Measurements from ENCODE around the gene RCL1.
"Not testable (repeated sequence)": the region's sequence is repeated elsewhere in the genome, so short reads cannot be mapped to it uniquely, and the experiment has no call there.

The RCL1 gene

GRCh38 chr9:4890929-4891328 lies 98.2 kb downstream of the RCL1 start:
- TF ChIP-seq, protein P1, sequence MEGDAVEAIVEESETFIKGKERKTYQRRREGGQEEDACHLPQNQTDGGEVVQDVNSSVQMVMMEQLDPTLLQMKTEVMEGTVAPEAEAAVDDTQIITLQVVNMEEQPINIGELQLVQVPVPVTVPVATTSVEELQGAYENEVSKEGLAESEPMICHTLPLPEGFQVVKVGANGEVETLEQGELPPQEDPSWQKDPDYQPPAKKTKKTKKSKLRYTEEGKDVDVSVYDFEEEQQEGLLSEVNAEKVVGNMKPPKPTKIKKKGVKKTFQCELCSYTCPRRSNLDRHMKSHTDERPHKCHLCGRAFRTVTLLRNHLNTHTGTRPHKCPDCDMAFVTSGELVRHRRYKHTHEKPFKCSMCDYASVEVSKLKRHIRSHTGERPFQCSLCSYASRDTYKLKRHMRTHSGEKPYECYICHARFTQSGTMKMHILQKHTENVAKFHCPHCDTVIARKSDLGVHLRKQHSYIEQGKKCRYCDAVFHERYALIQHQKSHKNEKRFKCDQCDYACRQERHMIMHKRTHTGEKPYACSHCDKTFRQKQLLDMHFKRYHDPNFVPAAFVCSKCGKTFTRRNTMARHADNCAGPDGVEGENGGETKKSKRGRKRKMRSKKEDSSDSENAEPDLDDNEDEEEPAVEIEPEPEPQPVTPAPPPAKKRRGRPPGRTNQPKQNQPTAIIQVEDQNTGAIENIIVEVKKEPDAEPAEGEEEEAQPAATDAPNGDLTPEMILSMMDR (IDR thresholded peaks at IDR 0.05; ENCODE audit: control insufficient read depth, extremely low read depth, insufficient read depth) = no peak
- DNase-seq (ENCODE audit: low read depth) = no peak
- no peak overlapping the region for H3K4me3 ChIP-seq (ENCODE audit: low read depth, low read length)

GRCh38 chr9:4891674-4892073 lies 98.9 kb downstream of the RCL1 start:
- TF ChIP-seq, protein P1 (IDR thresholded peaks at IDR 0.05; ENCODE audit: control insufficient read depth, extremely low read depth, insufficient read depth) = no peak
- peak; percentile 11 for DNase-seq (ENCODE audit: low read depth)
- no peak overlapping the region for H3K4me3 ChIP-seq (ENCODE audit: low read depth, low read length)

DNA sequence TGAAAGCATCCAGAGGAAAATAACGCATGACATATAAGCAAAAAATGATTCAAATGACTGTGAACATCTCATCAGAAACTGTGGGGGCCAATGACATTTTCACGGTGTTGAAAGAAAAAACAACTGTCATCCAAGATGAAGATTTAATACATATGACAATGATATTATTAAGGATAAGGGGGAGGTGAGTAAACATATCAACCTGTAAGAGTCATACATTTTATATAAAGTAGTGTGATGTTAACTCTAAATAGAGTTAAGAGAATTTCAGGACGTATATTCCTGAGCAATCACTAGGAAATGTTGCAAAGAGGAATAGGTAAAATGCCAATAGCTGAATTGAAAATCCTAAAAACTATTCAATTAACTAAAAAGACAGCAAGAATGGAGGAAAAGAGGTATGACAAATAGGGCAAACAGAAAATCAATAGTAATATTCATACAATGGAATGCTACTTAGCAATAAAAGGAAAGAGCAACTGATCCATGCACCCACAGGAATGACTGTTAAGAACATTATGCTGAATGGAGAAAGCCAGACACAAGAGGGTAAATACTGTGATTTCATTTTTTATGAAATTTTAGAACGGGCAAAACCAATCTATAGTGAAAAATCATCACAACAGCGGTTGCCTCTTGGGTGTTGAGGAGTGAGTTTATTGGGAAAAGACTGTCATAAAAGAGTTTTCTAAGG lies 99.9 kb downstream of the RCL1 start:
- H3K4me3 ChIP-seq (ENCODE audit: low read depth, low read length) = no peak overlapping the region
- no peak for DNase-seq (ENCODE audit: low read depth)
- TF ChIP-seq, protein P1 (IDR thresholded peaks at IDR 0.05; ENCODE audit: control insufficient read depth, extremely low read depth, insufficient read depth) = no peak

GRCh38 chr9:4894076-4894475 lies 101.3 kb downstream of the RCL1 start:
- no peak for DNase-seq (ENCODE audit: low read depth)
- no peak overlapping the region for H3K4me3 ChIP-seq (ENCODE audit: low read depth, low read length)
- TF ChIP-seq, protein P1 (IDR thresholded peaks at IDR 0.05; ENCODE audit: control insufficient read depth, extremely low read depth, insufficient read depth) = no peak

- not testable (repeated sequence) for H3K4me3 ChIP-seq (ENCODE audit: low read depth, low read length); DNase-seq (ENCODE audit: low read depth)
Observed at GRCh38 chr9:4899853-4900252, 107.1 kb downstream of the RCL1 start.

DNA sequence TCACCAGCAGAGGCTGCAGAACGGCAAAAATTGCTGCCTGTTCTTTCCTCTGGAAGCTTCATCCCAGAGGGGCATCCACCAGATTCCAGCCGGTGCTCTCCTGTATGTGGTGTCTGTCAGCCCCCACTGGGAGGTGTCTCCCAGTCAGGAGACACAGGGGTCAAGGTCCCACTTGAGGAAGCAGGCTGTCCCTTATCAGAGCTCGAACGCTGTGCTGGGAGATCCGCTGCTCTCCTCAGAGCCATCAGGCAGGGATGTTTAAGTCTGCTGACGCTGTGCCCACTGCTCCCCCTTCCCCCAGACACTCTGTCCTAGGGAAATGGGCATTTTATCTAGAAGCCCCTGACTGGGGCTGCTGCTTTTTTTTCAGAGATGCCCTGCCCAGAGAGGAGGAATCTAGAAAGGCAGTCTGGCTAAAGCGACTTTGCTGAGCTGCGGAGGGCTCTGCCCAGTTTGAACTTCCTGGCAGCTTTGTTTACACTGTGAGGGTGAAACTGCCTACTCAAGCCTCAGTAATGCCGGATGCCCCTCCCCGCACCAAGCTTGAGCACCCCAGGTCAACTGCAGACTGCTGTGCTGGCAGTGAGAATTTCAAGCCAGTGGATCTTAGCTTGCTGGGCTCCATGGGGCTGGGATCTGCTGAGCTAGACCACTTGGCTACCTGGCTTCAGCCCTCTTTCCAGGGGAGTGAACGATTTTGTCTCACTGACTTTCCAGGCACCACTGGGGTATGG lies 108.8 kb downstream of the RCL1 start:
- not testable (repeated sequence) for H3K4me3 ChIP-seq (ENCODE audit: low read depth, low read length); DNase-seq (ENCODE audit: low read depth)

DNA sequence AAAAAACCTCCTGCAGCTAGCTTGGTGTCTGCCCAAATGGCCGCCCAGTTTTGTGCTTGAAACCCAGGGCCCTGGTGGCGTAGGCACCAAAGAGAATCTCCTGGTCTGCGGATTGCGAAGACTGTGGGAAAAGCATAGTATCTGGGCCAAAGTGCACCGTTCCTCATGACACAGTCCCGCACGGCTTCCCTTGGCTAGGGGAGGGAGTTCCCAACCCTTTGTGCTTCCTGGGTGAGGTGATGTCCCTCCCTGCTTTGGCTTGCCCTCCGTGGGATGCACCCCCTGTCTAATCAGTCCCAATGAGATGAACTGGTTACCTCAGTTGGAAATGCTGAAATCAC lies 109.4 kb downstream of the RCL1 start:
- no peak for DNase-seq (ENCODE audit: low read depth)
- TF ChIP-seq, protein P1 (IDR thresholded peaks at IDR 0.05; ENCODE audit: control insufficient read depth, extremely low read depth, insufficient read depth) = no peak
- no peak overlapping the region for H3K4me3 ChIP-seq (ENCODE audit: low read depth, low read length)
